Lower leg skin (tissue), 4 donors: ENCODE data around the gene SLC9A9. TPM values are rescaled to one million over a fixed set of nuclear protein-coding genes. Genes with fewer than 3 reads are reported as not detected.

Source experiments
- DNase-seq, 2 donors: peaks; one replicate each; pipeline ENCODE4 v3.0.0-alpha.2; 2019; ENCODE audit warnings: low spot score in 2 of 2
- H3K4me3 ChIP-seq: fragments of 200-600 bp; sonication (generic); 2 replicates; pipeline ENCODE4 v1.5.1; 2017; ENCODE audit warnings: mild to moderate bottlenecking, low read depth; ENCODE audit not compliant: poor library complexity, severe bottlenecking
- CTCF ChIP-seq, 3 donors: fragments of 450-650 bp; IDR thresholded peaks; one replicate each; pipeline ENCODE4 v1.5.1; 2016; ENCODE audit warnings: antibody characterized with exemption in 3 of 3, mild to moderate bottlenecking in 3 of 3, moderate library complexity in 2 of 3
- POLR2A ChIP-seq, 2 donors: fragments of 450-650 bp; IDR thresholded peaks; one replicate each; pipeline ENCODE4 v1.6.1; 2016 to 2017; ENCODE audit warnings: antibody characterized with exemption in 2 of 2, mild to moderate bottlenecking in 1 of 2, moderate library complexity in 1 of 2
- WGBS, 2 donors: methylation state at CpG; one replicate each; pipeline ENCODE4 v1.1.5; 2018; 5-methylcytosine and 5-hydroxymethylcytosine counted together
- intact Hi-C: fragments of 100-400 bp; cut with DNase I; formaldehyde crosslinking; loops from one replicate; pipeline ENCODE4 v1.15.0; 2023; ENCODE audit warnings: low total_unique reads
- total RNA-seq, 4 donors: library from RNA; depleted of rRNA; stranded (reverse); fragments of >200 nt; gene quantifications; one replicate each; pipeline ENCODE4 v1.1.0, GENCODE V29; 2016

The SLC9A9 gene
- total RNA-seq, 4 donors from 2014 or later, result 14.6 to 40.8 (median 23.7) TPM

- WGBS, 2 donors, result 82 to 87% methylated on average over 4 of the region's 4 CpGs
- H3K4me3 ChIP-seq, result no peak overlapping the region
- no peak for TF ChIP-seq POLR2A (IDR thresholded peaks at IDR 0.05)
- TF ChIP-seq CTCF (IDR thresholded peaks at IDR 0.05), result no peak
- intact Hi-C loops, result no loop called here
- no peak for DNase-seq
Observed at GRCh38 chr3:143600756-143601718, 247.2 kb downstream of the SLC9A9 start.

GRCh38 chr3:143597774-143598652, 250.3 kb downstream of the SLC9A9 start:
- no peak for DNase-seq
- TF ChIP-seq CTCF (IDR thresholded peaks at IDR 0.05) (no peak), POLR2A (IDR thresholded peaks at IDR 0.05) (no peak)
- intact Hi-C loops, result no loop called here
- 85 to 86% methylated on average over 17 of the region's 17 CpGs for WGBS, 2 donors
- H3K4me3 ChIP-seq, result no peak overlapping the region

- DNase-seq, result no peak
- no peak for TF ChIP-seq POLR2A (IDR thresholded peaks at IDR 0.05)
- no peak for TF ChIP-seq CTCF (IDR thresholded peaks at IDR 0.05)
- intact Hi-C loops, result no loop called here
- H3K4me3 ChIP-seq, result no peak overlapping the region
- 89 to 91% methylated on average over 18 of the region's 18 CpGs for WGBS, 2 donors
Observed at GRCh38 chr3:143596957-143597642, 251.2 kb downstream of the SLC9A9 start.

GRCh38 chr3:143595456-143596077, 252.7 kb downstream of the SLC9A9 start:
- DNase-seq, result no peak
- no peak overlapping the region for H3K4me3 ChIP-seq
- no peak for TF ChIP-seq CTCF (IDR thresholded peaks at IDR 0.05)
- TF ChIP-seq POLR2A (IDR thresholded peaks at IDR 0.05), result no peak
- intact Hi-C loops, result no loop called here
- WGBS, 2 donors, result 70 to 71% methylated on average over 3 of the region's 3 CpGs

GRCh38 chr3:143594206-143594605, 254.1 kb downstream of the SLC9A9 start:
- TF ChIP-seq CTCF (IDR thresholded peaks at IDR 0.05), result no peak
- TF ChIP-seq POLR2A (IDR thresholded peaks at IDR 0.05), result no peak
- DNase-seq, result no peak
- intact Hi-C loops, result no loop called here
- H3K4me3 ChIP-seq, result no peak overlapping the region
- 84 to 93% methylated on average over 3 of the region's 3 CpGs for WGBS, 2 donors
